Liver (tissue), 9 donors: Measurements from ENCODE around the gene GPR62. TPM values are rescaled to one million over a fixed set of nuclear protein-coding genes. Genes with fewer than 3 reads are reported as not detected.
"Not testable (repeated sequence)": the region's sequence is repeated elsewhere in the genome, so short reads cannot be mapped to it uniquely, and the experiment has no call there.

Experiments used
- DNase-seq: peaks from one replicate; pipeline ENCODE4 v3.0.0-alpha.2; 2017; ENCODE audit warnings: low spot score
- H3K27ac ChIP-seq, 2 donors: one replicate each; pipeline ENCODE4 v1.7.0; 2013; ENCODE audit warnings: inconsistent platforms in 2 of 2, low read length in 2 of 2, control low read depth in 1 of 2, low read depth in 1 of 2, mild to moderate bottlenecking in 1 of 2
- H3K27me3 ChIP-seq, 4 donors: one replicate each; pipeline versions ENCODE4 v1.6.1 to v1.7.0; 2013; ENCODE audit warnings: low read length in 3 of 4, inconsistent platforms in 1 of 4, mild to moderate bottlenecking in 1 of 4, moderate library complexity in 1 of 4; ENCODE audit not compliant: control insufficient read depth in 4 of 4, insufficient read depth in 4 of 4
- H3K36me3 ChIP-seq, 4 donors: one replicate each; pipeline versions ENCODE4 v1.6.1 to v1.7.0; 2013; ENCODE audit warnings: low read length in 3 of 4, mild to moderate bottlenecking in 3 of 4, low read depth in 1 of 4, moderate library complexity in 1 of 4; ENCODE audit not compliant: control insufficient read depth in 4 of 4, insufficient read depth in 3 of 4
- H3K4me1 ChIP-seq, 4 donors: one replicate each; pipeline versions ENCODE4 v1.6.1 to v1.7.0; 2013; ENCODE audit warnings: low read length in 3 of 4, mild to moderate bottlenecking in 3 of 4, moderate library complexity in 1 of 4; ENCODE audit not compliant: control insufficient read depth in 4 of 4, insufficient read depth in 4 of 4
- H3K4me3 ChIP-seq, 3 donors: one replicate each; pipeline versions ENCODE4 v1.6.1 to v1.7.0; 2013; ENCODE audit warnings: low read length in 3 of 3, control low read depth in 1 of 3, low read depth in 1 of 3, mild to moderate bottlenecking in 1 of 3
- H3K9ac ChIP-seq, 2 donors: one replicate each; pipeline ENCODE4 v1.7.0; 2013; ENCODE audit warnings: low read length in 2 of 2, mild to moderate bottlenecking in 2 of 2, moderate library complexity in 2 of 2, control low read depth in 1 of 2, low read depth in 1 of 2
- H3K9me3 ChIP-seq, 4 donors: one replicate each; pipeline versions ENCODE4 v1.6.1 to v1.7.0; 2013; ENCODE audit warnings: low read length in 3 of 4; ENCODE audit not compliant: control insufficient read depth in 4 of 4
- EGR1 ChIP-seq, 2 donors: IDR thresholded peaks; 2 replicates each; pipeline ENCODE4 v1.6.1; 2016 to 2018; ENCODE audit warnings: antibody characterized with exemption in 2 of 2, low read depth in 2 of 2
- FOXA1 ChIP-seq: IDR thresholded peaks from 2 replicates; pipeline ENCODE4 v1.6.1; 2016; ENCODE audit warnings: antibody characterized with exemption
- FOXA2 ChIP-seq: IDR thresholded peaks from 2 replicates; pipeline ENCODE4 v1.6.1; 2016; ENCODE audit warnings: antibody characterized with exemption
- GABPA ChIP-seq, 2 donors: IDR thresholded peaks in 1 of 2; conservative IDR thresholded peaks in 1 of 2; 2 replicates each; pipeline ENCODE4 v1.6.1; 2016; ENCODE audit warnings: antibody characterized with exemption in 2 of 2, mild to moderate bottlenecking in 1 of 2, moderate library complexity in 1 of 2
- HNF4A ChIP-seq, 2 donors: conservative IDR thresholded peaks; 2 replicates each; pipeline ENCODE4 v1.6.1; 2016; ENCODE audit warnings: antibody characterized with exemption in 2 of 2, mild to moderate bottlenecking in 2 of 2
- HNF4G ChIP-seq: IDR thresholded peaks from 2 replicates; pipeline ENCODE4 v1.6.1; 2016; ENCODE audit warnings: antibody characterized with exemption
- JUND ChIP-seq, 2 donors: IDR thresholded peaks; 2 replicates each; pipeline ENCODE4 v1.6.1; 2016; ENCODE audit warnings: antibody characterized with exemption in 2 of 2
- NR2F2 ChIP-seq: IDR thresholded peaks from 2 replicates; pipeline ENCODE4 v1.6.1; 2016; ENCODE audit warnings: antibody characterized with exemption
- RXRA ChIP-seq, 2 donors: IDR thresholded peaks; 2 replicates each; pipeline ENCODE4 v1.6.1; 2017 to 2018; ENCODE audit warnings: antibody characterized with exemption in 2 of 2, mild to moderate bottlenecking in 1 of 2
- SP1 ChIP-seq: IDR thresholded peaks from 2 replicates; pipeline ENCODE4 v1.6.1; 2018; ENCODE audit warnings: antibody characterized with exemption, mild to moderate bottlenecking
- TAF1 ChIP-seq: conservative IDR thresholded peaks from 2 replicates; pipeline ENCODE4 v1.6.1; 2016; ENCODE audit warnings: antibody characterized with exemption, mild to moderate bottlenecking
- WGBS: extraction: QIAGEN DNeasy Blood & Tissue Kit; methylation state at CpG from one replicate; pipeline ENCODE4 v1.1.7; 2013; 5-methylcytosine and 5-hydroxymethylcytosine counted together
- polyA plus RNA-seq, 2 donors: library from polyadenylated mRNA; stranded (reverse) in 1 of 2; unstranded in 1 of 2; fragments of 200-250 nt in 1 of 2; fragments of >200 nt in 1 of 2; fragmentation: Nextera tagmentation in 1 of 2; extraction: Ambion mirVana in 1 of 2; gene quantifications; one replicate each; pipeline versions ENCODE4 v1.2.1 to v1.2.3, GENCODE V29; 2013 to 2015
- total RNA-seq, 2 donors: library from RNA; depleted of rRNA; stranded (reverse); fragments of >200 nt; gene quantifications; one replicate each; pipeline ENCODE4 v1.2.3, GENCODE V29; 2014
- TF ChIP-seq, protein P1 (sequence below): IDR thresholded peaks from 2 replicates; pipeline ENCODE4 v1.6.1; 2016; ENCODE audit warnings: antibody characterized with exemption
- TF ChIP-seq, protein P2 (sequence below): IDR thresholded peaks from 2 replicates; pipeline ENCODE4 v1.6.1; 2016; ENCODE audit warnings: antibody characterized with exemption, mild to moderate bottlenecking
- TF ChIP-seq, protein P3 (sequence below): IDR thresholded peaks from 2 replicates; pipeline ENCODE4 v1.6.1; 2016; ENCODE audit warnings: antibody characterized with exemption
- TF ChIP-seq, protein P4 (sequence below): fragments of 150-350 bp; IDR thresholded peaks from 2 replicates; pipeline ENCODE4 v1.5.1; 2017; ENCODE audit warnings: improper control_type of control experiment, low read depth, low read length; ENCODE audit not compliant: missing input control
- donor health status: healthy.
- donor health status: healthy.
- donor health status: healthy.
- donor health status: healthy.
- donor health status: healthy.

GPR62 gene
- total and polyA plus RNA-seq, 4 donors: 0.07 to 0.08 TPM; not detected in 2

DNA sequence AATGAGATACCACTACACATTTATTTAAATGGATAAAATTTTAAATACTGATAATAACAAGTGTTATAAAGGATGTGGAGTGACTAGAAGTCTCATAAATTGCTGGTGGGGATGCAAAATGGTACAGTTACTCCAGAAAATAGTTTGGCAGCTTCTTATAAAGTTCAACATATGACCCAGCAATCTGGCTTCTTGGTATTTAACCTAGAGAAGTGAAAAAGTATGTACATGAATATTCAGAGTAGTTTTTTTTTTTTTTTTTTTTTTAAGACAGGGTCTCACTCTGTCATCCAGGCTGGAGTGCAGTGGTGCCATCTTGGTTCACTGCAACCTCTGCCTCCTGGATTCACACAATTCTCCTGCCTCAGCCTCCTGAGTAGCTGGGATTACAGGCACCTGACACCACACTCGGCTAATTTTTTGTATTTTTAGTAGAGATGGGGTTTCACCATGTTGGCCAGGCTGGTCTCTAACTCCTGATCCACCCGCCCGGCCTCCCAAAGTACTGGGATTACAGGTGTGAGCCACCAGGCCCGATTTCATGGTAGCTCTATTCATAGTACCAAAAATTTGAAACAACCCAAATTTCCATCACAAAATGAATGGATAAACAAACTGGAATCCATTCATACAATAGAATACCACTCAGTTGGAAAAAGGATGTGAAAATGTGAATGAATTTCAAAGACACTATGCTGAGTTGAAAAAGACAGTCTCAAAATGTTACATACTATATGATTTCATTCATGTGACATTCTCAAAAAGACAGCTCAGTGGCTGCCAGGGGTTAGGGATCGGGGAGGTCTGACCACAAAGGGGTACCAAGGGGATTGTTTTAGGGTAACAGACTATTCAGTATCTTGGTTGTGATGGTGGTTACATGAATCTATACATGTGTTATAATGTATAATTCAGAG, 27.9 kb upstream of the GPR62 start:
- H3K4me1 ChIP-seq: no peaks in the 10 kb centered on the region
- H3K9ac ChIP-seq: no peak overlapping the region
- TF ChIP-seq FOXA2 (no peak), TAF1 (no peak), JUND (IDR thresholded peaks at IDR 0.05) (no peak), EGR1 (IDR thresholded peaks at IDR 0.05; ENCODE audit: low read depth in 2 of 2) (no peak), RXRA (IDR thresholded peaks at IDR 0.05) (no peak), NR2F2 (no peak)
- no peak for DNase-seq
- H3K36me3 ChIP-seq: no peaks in the 10 kb centered on the region
- 90% methylated on average over 5 of the region's 5 CpGs for WGBS
- no peak overlapping the region for H3K27ac ChIP-seq
- H3K4me3 ChIP-seq: no peak overlapping the region
- H3K9me3 ChIP-seq: no peaks in the 10 kb centered on the region
- H3K27me3 ChIP-seq: no peaks in the 10 kb centered on the region

DNA sequence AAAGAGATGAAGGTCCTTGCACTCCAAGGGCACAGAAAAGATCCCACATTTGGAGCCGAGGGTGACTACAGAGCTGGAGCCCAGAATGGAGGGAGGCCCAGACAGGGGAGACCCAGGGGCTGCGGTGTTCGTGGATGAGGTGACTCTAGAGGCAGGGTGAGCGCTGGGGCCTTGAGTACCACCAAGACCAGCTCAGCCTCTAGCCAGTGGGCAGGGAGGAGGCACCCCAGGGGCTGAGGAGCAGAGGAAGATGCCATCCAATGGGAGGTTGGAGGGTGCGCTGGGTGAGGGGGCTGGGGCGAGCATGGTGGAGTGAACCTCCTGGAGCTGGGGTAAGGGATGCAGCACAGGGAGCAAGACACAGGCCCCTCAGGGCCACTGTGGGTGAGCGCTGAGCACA, 26.7 kb upstream of the GPR62 start:
- H3K27me3 ChIP-seq: no peaks in the 10 kb centered on the region
- DNase-seq: no peak
- no peak overlapping the region for H3K4me3 ChIP-seq
- no peak for TF ChIP-seq FOXA2
- TF ChIP-seq HNF4G: no peak
- no peak for TF ChIP-seq GABPA (IDR thresholded peaks at IDR 0.05 in 1 of 2, conservative IDR thresholded peaks at IDR 0.05 in 1 of 2)
- TF ChIP-seq FOXA1: no peak
- TF ChIP-seq JUND (IDR thresholded peaks at IDR 0.05): no peak
- TF ChIP-seq HNF4A (conservative IDR thresholded peaks at IDR 0.05): no peak
- TF ChIP-seq, protein P1, sequence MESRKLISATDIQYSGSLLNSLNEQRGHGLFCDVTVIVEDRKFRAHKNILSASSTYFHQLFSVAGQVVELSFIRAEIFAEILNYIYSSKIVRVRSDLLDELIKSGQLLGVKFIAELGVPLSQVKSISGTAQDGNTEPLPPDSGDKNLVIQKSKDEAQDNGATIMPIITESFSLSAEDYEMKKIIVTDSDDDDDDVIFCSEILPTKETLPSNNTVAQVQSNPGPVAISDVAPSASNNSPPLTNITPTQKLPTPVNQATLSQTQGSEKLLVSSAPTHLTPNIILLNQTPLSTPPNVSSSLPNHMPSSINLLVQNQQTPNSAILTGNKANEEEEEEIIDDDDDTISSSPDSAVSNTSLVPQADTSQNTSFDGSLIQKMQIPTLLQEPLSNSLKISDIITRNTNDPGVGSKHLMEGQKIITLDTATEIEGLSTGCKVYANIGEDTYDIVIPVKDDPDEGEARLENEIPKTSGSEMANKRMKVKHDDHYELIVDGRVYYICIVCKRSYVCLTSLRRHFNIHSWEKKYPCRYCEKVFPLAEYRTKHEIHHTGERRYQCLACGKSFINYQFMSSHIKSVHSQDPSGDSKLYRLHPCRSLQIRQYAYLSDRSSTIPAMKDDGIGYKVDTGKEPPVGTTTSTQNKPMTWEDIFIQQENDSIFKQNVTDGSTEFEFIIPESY: no peak
- TF ChIP-seq, protein P2, sequence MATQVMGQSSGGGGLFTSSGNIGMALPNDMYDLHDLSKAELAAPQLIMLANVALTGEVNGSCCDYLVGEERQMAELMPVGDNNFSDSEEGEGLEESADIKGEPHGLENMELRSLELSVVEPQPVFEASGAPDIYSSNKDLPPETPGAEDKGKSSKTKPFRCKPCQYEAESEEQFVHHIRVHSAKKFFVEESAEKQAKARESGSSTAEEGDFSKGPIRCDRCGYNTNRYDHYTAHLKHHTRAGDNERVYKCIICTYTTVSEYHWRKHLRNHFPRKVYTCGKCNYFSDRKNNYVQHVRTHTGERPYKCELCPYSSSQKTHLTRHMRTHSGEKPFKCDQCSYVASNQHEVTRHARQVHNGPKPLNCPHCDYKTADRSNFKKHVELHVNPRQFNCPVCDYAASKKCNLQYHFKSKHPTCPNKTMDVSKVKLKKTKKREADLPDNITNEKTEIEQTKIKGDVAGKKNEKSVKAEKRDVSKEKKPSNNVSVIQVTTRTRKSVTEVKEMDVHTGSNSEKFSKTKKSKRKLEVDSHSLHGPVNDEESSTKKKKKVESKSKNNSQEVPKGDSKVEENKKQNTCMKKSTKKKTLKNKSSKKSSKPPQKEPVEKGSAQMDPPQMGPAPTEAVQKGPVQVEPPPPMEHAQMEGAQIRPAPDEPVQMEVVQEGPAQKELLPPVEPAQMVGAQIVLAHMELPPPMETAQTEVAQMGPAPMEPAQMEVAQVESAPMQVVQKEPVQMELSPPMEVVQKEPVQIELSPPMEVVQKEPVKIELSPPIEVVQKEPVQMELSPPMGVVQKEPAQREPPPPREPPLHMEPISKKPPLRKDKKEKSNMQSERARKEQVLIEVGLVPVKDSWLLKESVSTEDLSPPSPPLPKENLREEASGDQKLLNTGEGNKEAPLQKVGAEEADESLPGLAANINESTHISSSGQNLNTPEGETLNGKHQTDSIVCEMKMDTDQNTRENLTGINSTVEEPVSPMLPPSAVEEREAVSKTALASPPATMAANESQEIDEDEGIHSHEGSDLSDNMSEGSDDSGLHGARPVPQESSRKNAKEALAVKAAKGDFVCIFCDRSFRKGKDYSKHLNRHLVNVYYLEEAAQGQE: no peak
- no peak for TF ChIP-seq SP1
- TF ChIP-seq, protein P3, sequence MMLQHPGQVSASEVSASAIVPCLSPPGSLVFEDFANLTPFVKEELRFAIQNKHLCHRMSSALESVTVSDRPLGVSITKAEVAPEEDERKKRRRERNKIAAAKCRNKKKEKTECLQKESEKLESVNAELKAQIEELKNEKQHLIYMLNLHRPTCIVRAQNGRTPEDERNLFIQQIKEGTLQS: no peak
- TF ChIP-seq TAF1: no peak
- no peak for TF ChIP-seq NR2F2
- TF ChIP-seq, protein P4, sequence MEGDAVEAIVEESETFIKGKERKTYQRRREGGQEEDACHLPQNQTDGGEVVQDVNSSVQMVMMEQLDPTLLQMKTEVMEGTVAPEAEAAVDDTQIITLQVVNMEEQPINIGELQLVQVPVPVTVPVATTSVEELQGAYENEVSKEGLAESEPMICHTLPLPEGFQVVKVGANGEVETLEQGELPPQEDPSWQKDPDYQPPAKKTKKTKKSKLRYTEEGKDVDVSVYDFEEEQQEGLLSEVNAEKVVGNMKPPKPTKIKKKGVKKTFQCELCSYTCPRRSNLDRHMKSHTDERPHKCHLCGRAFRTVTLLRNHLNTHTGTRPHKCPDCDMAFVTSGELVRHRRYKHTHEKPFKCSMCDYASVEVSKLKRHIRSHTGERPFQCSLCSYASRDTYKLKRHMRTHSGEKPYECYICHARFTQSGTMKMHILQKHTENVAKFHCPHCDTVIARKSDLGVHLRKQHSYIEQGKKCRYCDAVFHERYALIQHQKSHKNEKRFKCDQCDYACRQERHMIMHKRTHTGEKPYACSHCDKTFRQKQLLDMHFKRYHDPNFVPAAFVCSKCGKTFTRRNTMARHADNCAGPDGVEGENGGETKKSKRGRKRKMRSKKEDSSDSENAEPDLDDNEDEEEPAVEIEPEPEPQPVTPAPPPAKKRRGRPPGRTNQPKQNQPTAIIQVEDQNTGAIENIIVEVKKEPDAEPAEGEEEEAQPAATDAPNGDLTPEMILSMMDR: no peak
- TF ChIP-seq EGR1 (IDR thresholded peaks at IDR 0.05; ENCODE audit: low read depth in 2 of 2): no peak
- H3K9ac ChIP-seq: no peak overlapping the region
- no peaks in the 10 kb centered on the region for H3K4me1 ChIP-seq
- peaks cover 2 to 10% (median 5%) of the 10 kb centered on the region in 4 donors for H3K36me3 ChIP-seq
- 92% methylated on average over 7 of the region's 7 CpGs for WGBS
- H3K27ac ChIP-seq: no peak overlapping the region
- no peaks in the 10 kb centered on the region for H3K9me3 ChIP-seq

DNA sequence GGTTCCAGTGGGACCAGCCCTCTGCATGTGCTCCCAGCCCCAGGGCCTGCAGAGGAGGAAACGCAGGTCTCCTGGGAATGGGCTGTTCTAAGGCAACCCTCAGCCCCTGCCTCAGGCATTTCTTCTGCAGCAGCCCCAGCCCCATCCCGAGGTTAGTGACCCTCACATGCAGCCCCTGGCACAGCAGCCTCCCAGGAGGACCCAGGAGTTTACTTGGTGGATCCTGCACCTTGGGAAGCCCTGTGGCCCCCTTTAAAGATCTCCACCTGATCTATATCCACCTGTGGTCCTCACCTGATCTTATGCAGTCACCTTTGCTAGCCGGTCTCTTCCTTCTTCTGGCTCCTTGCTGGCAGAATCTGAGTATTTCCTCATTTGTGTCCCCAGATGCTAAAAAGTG, 26.2 kb upstream of the GPR62 start:
- H3K4me1 ChIP-seq, H3K27ac ChIP-seq, H3K9ac ChIP-seq, DNase-seq, H3K9me3 ChIP-seq, H3K27me3 ChIP-seq, H3K4me3 ChIP-seq: not testable (repeated sequence)
- H3K36me3 ChIP-seq: peaks cover 2 to 15% (median 8%) of the 10 kb centered on the region in 4 donors
- WGBS: 90% methylated on average over 3 of the region's 3 CpGs
